ENCODE data around the gene DUOXA1. TPM values are rescaled to one million over a fixed set of nuclear protein-coding genes. Genes with fewer than 3 reads are reported as not detected.

Gene DUOXA1
- total and polyA plus RNA-seq, 2 donors (not counting 1 experiment from before 2014, with no cell fraction given): 0.03 to 0.74 TPM

DNA sequence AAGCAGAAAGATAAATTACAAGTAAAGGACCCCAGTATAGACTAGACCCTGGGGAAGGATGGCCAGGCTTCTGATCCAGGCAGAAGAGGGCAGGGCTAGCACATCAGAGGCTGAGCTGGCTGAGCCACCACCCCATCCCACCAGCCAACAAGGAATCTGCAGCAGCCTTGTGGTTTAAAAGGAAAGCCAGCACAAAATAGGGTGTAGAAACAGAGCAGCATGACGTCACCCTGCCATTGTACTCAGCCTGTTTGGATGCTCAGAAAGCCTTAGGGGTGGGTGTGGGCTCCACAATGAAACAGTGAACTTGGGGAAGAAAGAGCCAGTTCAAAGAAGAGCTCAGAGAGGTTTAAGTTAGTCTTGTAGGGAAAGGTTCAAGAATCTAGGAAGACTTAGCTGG is 28.3 kb upstream of the DUOXA1 start:
- TF ChIP-seq EZH2 (IDR thresholded peaks at IDR 0.05; ENCODE audit: borderline replicate concordance, insufficient read depth, low read depth, low read length, poor library complexity, severe bottlenecking) (no peak), CTCF (IDR thresholded peaks at IDR 0.05) (no peak)
- DNase-seq (no peak), ATAC-seq (ENCODE audit: low read depth) (no peak)
- ChIA-PET POLR2A (no interaction called here), CTCF (interaction anchor here (0.8 to 1.1 kb wide), 3 partner anchors 40 to 456 kb away, joined by 3 to 4 read pairs (median 3); no protein-coding TSS in a partner anchor)
- Histone ChIP-seq H3K79me2 (ENCODE audit: control insufficient read depth, insufficient read depth, low read length) (peaks cover 22% of the 10 kb centered on the region), H3K4me3 (ENCODE audit: control extremely low read depth in 1 of 5, extremely low read depth in 1 of 5, insufficient read depth in 1 of 5, low read depth in 2 of 5, low read length in 4 of 5) (no peak overlapping the region), H3K4me1 (ENCODE audit: control insufficient read depth in 2 of 2, insufficient read depth in 2 of 2, low read length in 2 of 2) (peaks cover 0 to 5% of the 10 kb centered on the region in 2 donors), H3K4me2 (replicated peaks; ENCODE audit: low read depth, low read length, poor library complexity, severe bottlenecking) (no peak overlapping the region), H3K27me3 (replicated peaks in 1 of 4; ENCODE audit: control extremely low read depth in 1 of 4, control insufficient read depth in 3 of 4, insufficient read depth in 4 of 4, low read length in 3 of 4) (no peaks in the 10 kb centered on the region), H2AFZ (ENCODE audit: insufficient read depth, low read depth, low read length, poor library complexity, severe bottlenecking) (no peak overlapping the region), H3K36me3 (replicated peaks in 1 of 2; ENCODE audit: control extremely low read depth in 1 of 2, control insufficient read depth in 1 of 2, extremely low read depth in 1 of 2, insufficient read depth in 2 of 2, low read length in 1 of 2) (no peaks in the 10 kb centered on the region), H3K27ac (ENCODE audit: low read length in 2 of 2) (no peak overlapping the region), H4K20me1 (ENCODE audit: control insufficient read depth, insufficient read depth, low read length, poor library complexity, severe bottlenecking) (peaks cover 14% of the 10 kb centered on the region), H3K9me3 (ENCODE audit: control extremely low read depth in 1 of 3, control insufficient read depth in 2 of 3, insufficient read depth in 1 of 3, low read length in 2 of 3) (no peaks in the 10 kb centered on the region), H3K9ac (ENCODE audit: low read length) (no peak overlapping the region)
- H3K9me3 Mint-ChIP-seq (ENCODE audit: insufficient read depth): no peaks in the 10 kb centered on the region
- no peak overlapping the region for H3K27ac Mint-ChIP-seq
- 90% methylated on average over 1 of the region's 1 CpG for WGBS (ENCODE audit: insufficient coverage)
- intact Hi-C loops (cut with micrococcal nuclease): no loop called here
- no peak overlapping the region for H3K4me3 Mint-ChIP-seq
- H3K27me3 Mint-ChIP-seq: no peaks in the 10 kb centered on the region
- H3K4me1 Mint-ChIP-seq: peaks cover 1% of the 10 kb centered on the region

- no peak for DNase-seq
- H3K27me3 Mint-ChIP-seq: no peaks in the 10 kb centered on the region
- H3K4me1 Mint-ChIP-seq: no peaks in the 10 kb centered on the region
- no peak overlapping the region for H3K4me2 ChIP-seq (replicated peaks; ENCODE audit: low read depth, low read length, poor library complexity, severe bottlenecking)
- no peaks in the 10 kb centered on the region for H3K27me3 ChIP-seq (replicated peaks in 1 of 4; ENCODE audit: control extremely low read depth in 1 of 4, control insufficient read depth in 3 of 4, insufficient read depth in 4 of 4, low read length in 3 of 4)
- 86% methylated on average over 6 of the region's 7 CpGs for WGBS (ENCODE audit: insufficient coverage)
- intact Hi-C loops (cut with micrococcal nuclease): no loop called here
- no peaks in the 10 kb centered on the region for H3K9me3 ChIP-seq (ENCODE audit: control extremely low read depth in 1 of 3, control insufficient read depth in 2 of 3, insufficient read depth in 1 of 3, low read length in 2 of 3)
- H3K27ac ChIP-seq (ENCODE audit: low read length in 2 of 2): no peak overlapping the region
- ChIA-PET CTCF (interaction anchor here (0.8 to 1.3 kb wide), 3 partner anchors 11 to 111 kb away, joined by 3 to 4 read pairs (median 3); no protein-coding TSS in a partner anchor), POLR2A (no interaction called here)
- no peak overlapping the region for H2AFZ ChIP-seq (ENCODE audit: insufficient read depth, low read depth, low read length, poor library complexity, severe bottlenecking)
- H3K27ac Mint-ChIP-seq: no peak overlapping the region
- no peak for ATAC-seq (ENCODE audit: low read depth)
- no peaks in the 10 kb centered on the region for H3K4me1 ChIP-seq (ENCODE audit: control insufficient read depth in 2 of 2, insufficient read depth in 2 of 2, low read length in 2 of 2)
- no peaks in the 10 kb centered on the region for H3K9me3 Mint-ChIP-seq (ENCODE audit: insufficient read depth)
- no peak overlapping the region for H3K9ac ChIP-seq (ENCODE audit: low read length)
- H3K79me2 ChIP-seq (ENCODE audit: control insufficient read depth, insufficient read depth, low read length): peaks cover 11% of the 10 kb centered on the region
- no peak overlapping the region for H3K4me3 ChIP-seq (ENCODE audit: control extremely low read depth in 1 of 5, extremely low read depth in 1 of 5, insufficient read depth in 1 of 5, low read depth in 2 of 5, low read length in 4 of 5)
- no peaks in the 10 kb centered on the region for H3K36me3 ChIP-seq (replicated peaks in 1 of 2; ENCODE audit: control extremely low read depth in 1 of 2, control insufficient read depth in 1 of 2, extremely low read depth in 1 of 2, insufficient read depth in 2 of 2, low read length in 1 of 2)
- H3K4me3 Mint-ChIP-seq: no peak overlapping the region
- no peak for TF ChIP-seq CTCF (IDR thresholded peaks at IDR 0.05)
- no peak for TF ChIP-seq EZH2 (IDR thresholded peaks at IDR 0.05; ENCODE audit: borderline replicate concordance, insufficient read depth, low read depth, low read length, poor library complexity, severe bottlenecking)
- peaks cover 3% of the 10 kb centered on the region for H4K20me1 ChIP-seq (ENCODE audit: control insufficient read depth, insufficient read depth, low read length, poor library complexity, severe bottlenecking)
Measured at GRCh38 chr15:45156744-45157455, 27.2 kb upstream of the DUOXA1 start.
